ENCODE data around the gene SAPCD2.
A peak's percentile ranks its signal among the peaks of the same experiment; 100 is the strongest.

SAPCD2 gene

DNA sequence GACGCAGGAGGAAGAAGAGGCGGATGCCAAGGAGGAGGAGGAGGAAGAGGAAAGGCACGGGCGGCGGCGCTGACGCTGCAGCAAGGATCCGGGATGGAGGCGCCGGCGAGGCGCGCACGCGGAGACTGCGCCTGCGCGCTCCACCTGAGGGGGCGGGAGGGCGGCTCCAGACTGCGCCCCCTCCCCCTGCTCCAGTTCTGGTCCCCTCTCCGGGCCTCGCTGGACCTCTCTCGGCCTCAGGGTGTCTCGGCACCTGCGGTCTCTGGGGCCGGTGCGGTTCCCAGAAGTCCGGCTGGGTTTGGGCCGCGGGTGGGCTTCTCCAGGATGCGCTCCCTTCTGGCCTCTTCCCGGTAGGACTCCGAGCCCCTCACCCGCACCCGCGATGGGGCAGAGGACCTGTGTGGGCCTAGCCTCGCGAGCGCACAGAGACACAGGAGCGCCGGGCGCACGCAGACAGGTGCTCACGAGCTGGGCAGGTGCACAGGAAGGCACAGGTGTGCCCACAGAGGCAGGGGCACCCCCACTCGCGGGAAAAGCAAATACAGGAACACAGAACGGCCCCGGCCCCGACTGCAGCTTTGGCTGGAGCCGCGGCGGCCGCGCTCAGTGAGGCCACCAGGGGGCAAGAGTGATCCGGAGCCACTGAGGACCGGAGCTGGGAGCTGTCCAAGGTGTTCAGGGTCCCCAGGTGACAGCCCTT is 24.1 kb downstream of the SAPCD2 start, which contains the start of gene NPDC1 (continued):
- 0 out of 2 replicates have a peak, but pooled peaks have one; percentile 43 for TF ChIP-seq PRDM10 (tag by site-specific recombination; IDR thresholded peaks at IDR 0.05)
- TF ChIP-seq BCL11B (tag by site-specific recombination; IDR thresholded peaks at IDR 0.05; ENCODE audit: low read depth) = peak; percentile 73
- TF ChIP-seq SCRT1 (tag by site-specific recombination; IDR thresholded peaks at IDR 0.05; ENCODE audit: borderline replicate concordance) = no peak
- TF ChIP-seq ZNF560 (tag by site-specific recombination; IDR thresholded peaks at IDR 0.05; ENCODE audit: borderline replicate concordance) = 0 out of 2 replicates have a peak, but pooled peaks have one; percentile 31
- TF ChIP-seq ZNF416 (tag by site-specific recombination; IDR thresholded peaks at IDR 0.05) = no peak
- no peak for TF ChIP-seq ZNF175 (tag by site-specific recombination; IDR thresholded peaks at IDR 0.05)
- TF ChIP-seq PATZ1 (tag by site-specific recombination; IDR thresholded peaks at IDR 0.05) = peak; percentile 97
- TF ChIP-seq SCRT2 (tag by site-specific recombination; IDR thresholded peaks at IDR 0.05) = peak; percentile 17; the same call in 1 of the 2 replicates
- TF ChIP-seq ZNF302 (tag by site-specific recombination; IDR thresholded peaks at IDR 0.05; ENCODE audit: low read depth) = no peak
- 0 out of 2 replicates have a peak, but pooled peaks have one; percentile 72 for TF ChIP-seq KLF16 (tag by site-specific recombination; IDR thresholded peaks at IDR 0.05)
- no peak for TF ChIP-seq ZNF16 (tag by site-specific recombination; IDR thresholded peaks at IDR 0.05; ENCODE audit: low read depth)
- TF ChIP-seq, protein P1, sequence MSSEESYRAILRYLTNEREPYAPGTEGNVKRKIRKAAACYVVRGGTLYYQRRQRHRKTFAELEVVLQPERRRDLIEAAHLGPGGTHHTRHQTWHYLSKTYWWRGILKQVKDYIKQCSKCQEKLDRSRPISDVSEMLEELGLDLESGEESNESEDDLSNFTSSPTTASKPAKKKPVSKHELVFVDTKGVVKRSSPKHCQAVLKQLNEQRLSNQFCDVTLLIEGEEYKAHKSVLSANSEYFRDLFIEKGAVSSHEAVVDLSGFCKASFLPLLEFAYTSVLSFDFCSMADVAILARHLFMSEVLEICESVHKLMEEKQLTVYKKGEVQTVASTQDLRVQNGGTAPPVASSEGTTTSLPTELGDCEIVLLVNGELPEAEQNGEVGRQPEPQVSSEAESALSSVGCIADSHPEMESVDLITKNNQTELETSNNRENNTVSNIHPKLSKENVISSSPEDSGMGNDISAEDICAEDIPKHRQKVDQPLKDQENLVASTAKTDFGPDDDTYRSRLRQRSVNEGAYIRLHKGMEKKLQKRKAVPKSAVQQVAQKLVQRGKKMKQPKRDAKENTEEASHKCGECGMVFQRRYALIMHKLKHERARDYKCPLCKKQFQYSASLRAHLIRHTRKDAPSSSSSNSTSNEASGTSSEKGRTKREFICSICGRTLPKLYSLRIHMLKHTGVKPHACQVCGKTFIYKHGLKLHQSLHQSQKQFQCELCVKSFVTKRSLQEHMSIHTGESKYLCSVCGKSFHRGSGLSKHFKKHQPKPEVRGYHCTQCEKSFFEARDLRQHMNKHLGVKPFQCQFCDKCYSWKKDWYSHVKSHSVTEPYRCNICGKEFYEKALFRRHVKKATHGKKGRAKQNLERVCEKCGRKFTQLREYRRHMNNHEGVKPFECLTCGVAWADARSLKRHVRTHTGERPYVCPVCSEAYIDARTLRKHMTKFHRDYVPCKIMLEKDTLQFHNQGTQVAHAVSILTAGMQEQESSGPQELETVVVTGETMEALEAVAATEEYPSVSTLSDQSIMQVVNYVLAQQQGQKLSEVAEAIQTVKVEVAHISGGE (tag by site-specific recombination; conservative IDR thresholded peaks at IDR 0.05; ENCODE audit: low read depth) = 0 out of 2 replicates have a peak, but pooled peaks have one; percentile 35
- no peak for TF ChIP-seq ZNF518A (tag by site-specific recombination; conservative IDR thresholded peaks at IDR 0.05; ENCODE audit: low read depth)
- peak; percentile 97 for TF ChIP-seq ZEB2 (tag by site-specific recombination; IDR thresholded peaks at IDR 0.05)
- TF ChIP-seq, protein P2, sequence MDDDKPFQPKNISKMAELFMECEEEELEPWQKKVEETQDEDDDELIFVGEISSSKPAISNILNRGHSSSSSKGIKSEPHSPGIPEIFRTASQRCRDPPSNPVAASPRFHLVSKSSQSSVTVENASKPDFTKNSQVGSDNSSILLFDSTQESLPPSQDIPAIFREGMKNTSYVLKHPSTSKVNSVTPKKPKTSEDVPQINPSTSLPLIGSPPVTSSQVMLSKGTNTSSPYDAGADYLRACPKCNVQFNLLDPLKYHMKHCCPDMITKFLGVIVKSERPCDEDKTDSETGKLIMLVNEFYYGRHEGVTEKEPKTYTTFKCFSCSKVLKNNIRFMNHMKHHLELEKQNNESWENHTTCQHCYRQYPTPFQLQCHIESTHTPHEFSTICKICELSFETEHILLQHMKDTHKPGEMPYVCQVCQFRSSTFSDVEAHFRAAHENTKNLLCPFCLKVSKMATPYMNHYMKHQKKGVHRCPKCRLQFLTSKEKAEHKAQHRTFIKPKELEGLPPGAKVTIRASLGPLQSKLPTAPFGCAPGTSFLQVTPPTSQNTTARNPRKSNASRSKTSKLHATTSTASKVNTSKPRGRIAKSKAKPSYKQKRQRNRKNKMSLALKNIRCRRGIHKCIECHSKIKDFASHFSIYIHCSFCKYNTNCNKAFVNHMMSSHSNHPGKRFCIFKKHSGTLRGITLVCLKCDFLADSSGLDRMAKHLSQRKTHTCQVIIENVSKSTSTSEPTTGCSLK (tag by site-specific recombination; IDR thresholded peaks at IDR 0.05) = no peak
- TF ChIP-seq ZNF112 (tag by site-specific recombination; IDR thresholded peaks at IDR 0.05) = no peak
- no peak for TF ChIP-seq ZNF184 (tag by site-specific recombination; IDR thresholded peaks at IDR 0.05)
- peak; percentile 91 for TF ChIP-seq EGR2 (tag by site-specific recombination; IDR thresholded peaks at IDR 0.05; ENCODE audit: low read depth)
